ENCODE results near the gene CABCOCO1.
"Not testable (repeated sequence)": the region's sequence is repeated elsewhere in the genome, so short reads cannot be mapped to it uniquely, and the experiment has no call there.

The CABCOCO1 gene

GRCh38 chr10:61712105-61712504 is 49.4 kb downstream of the CABCOCO1 start:
- DNase-seq: not testable (repeated sequence)

DNA sequence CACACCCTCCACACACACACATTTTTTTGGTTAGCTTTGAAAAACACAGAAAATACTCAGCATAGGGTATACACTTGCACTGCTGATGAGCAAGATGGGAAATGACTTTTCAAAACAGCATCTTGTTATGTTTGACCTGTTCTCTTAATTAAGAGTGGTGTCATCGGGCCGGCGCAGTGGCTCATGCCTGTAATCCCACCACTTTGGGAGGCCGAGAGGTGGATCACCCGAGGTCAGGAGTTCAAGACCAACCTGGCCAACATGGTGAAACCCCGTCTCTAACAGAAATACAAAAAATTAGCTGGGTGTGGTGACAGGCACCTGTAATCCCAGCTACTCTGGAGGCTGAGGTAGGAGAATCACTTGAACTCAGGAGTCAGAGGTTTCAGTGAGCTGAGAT is 56.7 kb downstream of the CABCOCO1 start:
- not testable (repeated sequence) for DNase-seq

GRCh38 chr10:61719906-61720305 is 57.2 kb downstream of the CABCOCO1 start:
- no peak for DNase-seq

DNA sequence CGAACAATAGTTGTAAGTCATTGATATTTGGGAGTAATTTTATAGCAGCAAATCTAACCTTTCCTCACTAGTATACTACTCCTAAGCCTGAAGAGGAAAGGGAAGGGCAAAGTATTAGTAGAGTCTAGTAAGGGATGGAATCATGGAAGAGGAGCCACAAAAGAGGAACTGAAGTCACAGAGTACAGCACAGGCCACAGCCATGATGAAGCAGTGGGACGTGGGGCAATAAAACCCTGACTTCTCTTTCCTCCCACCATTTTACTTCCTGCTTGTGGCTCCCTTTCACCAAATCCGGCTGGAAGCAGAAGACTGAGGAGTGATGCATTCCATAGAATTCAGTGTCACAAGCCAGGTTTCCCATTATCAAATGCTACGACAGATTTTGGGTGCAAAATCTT is 58.7 kb downstream of the CABCOCO1 start:
- DNase-seq: no peak

GRCh38 chr10:61725221-61725620 is 62.5 kb downstream of the CABCOCO1 start:
- not testable (repeated sequence) for DNase-seq

DNA sequence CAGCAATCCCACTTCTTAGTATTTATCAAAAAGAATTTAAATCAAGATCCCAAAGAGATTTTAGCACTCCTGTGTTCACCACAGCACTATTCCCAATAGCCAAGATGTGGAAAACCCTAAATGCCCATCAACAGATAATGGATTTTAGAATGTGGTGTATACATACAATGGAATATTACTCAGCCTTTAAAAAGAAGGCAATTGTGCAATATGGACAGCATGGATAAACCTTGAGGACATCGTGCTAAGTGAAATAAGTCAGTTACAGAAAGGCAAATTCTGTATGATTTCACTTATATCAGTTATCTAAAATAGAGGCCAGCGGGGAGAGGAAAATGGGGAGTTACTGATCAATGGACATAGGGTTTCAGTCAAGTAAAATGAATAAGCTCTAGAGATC is 66.9 kb downstream of the CABCOCO1 start:
- DNase-seq: no peak

DNA sequence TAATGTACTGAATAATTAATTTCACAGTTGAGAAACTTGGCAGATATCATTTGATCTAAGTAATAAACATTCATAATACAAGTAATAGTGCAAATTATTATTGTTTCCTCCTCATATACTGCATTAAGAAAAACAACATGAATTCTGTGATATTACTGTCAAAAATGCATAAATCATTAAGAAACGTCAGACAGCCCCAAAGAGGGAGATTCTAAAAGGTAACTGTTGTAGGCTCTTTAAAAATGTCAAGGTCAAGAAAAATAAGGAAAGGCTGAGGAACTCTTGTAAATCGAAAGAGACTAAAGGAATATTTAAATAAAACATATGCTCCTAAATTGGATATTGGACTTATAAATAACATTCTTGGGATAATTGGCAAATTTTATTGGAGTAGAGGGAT is 67.9 kb downstream of the CABCOCO1 start:
- DNase-seq: no peak

DNA sequence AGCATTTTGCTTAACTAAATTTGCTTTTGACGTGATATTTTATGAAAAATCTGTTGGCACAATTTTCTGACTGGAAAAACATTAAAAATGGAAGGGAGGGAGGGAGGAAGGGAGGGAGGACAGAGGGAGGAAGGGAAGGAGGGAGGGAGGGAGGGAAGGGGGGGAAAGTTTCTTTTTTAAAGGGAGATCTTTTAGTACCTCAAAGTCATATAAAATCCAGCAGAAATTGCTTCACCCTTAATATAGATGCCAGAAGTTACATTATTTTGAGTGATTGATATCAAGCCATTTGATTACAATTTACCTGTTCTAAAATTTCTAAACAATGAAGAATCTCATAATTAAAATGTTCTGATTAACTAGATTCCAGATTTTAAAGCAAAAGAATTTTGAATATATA is 68.9 kb downstream of the CABCOCO1 start:
- DNase-seq: no peak

DNA sequence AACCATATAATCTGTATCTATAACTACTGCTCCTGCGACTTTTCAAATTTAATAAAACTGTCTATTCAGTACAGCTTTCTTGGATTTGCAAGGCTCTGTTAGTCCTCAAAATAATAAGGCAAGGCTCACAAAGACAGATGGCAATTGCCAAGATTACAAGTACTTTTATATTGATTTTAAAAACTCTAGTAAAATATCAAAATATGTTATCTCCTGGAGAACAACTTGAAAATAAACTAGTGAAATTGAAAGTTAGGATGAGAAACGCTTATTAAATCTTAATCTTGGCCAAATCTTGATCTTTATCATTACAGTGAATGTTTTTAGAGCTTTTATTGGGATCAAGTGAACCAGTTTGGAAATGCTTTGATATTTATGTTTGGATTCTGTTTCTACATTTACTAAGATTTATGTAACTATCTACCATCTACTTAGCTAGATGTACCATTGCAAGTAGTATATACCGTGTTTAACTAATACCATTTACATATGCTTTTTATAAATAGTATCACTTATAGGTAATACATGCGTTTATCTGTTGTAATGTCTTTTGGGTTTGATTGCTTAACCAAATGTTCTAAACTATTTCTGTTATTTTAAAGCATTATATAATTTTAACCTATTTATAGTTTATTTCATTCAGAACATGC is 70.0 kb downstream of the CABCOCO1 start:
- DNase-seq: no peak

- DNase-seq: peak in 8 of 51 donors; percentile 0 to 52 (median 13)
Observed at GRCh38 chr10:61733358-61733940, 70.7 kb downstream of the CABCOCO1 start.

GRCh38 chr10:61735882-61736281 is 73.2 kb downstream of the CABCOCO1 start:
- DNase-seq: no peak

GRCh38 chr10:61737455-61737854 is 74.7 kb downstream of the CABCOCO1 start:
- not testable (repeated sequence) for DNase-seq

GRCh38 chr10:61742812-61743211 is 80.1 kb downstream of the CABCOCO1 start:
- no peak for DNase-seq

- no peak for DNase-seq
Observed at GRCh38 chr10:61744469-61744868, 81.7 kb downstream of the CABCOCO1 start.

DNA sequence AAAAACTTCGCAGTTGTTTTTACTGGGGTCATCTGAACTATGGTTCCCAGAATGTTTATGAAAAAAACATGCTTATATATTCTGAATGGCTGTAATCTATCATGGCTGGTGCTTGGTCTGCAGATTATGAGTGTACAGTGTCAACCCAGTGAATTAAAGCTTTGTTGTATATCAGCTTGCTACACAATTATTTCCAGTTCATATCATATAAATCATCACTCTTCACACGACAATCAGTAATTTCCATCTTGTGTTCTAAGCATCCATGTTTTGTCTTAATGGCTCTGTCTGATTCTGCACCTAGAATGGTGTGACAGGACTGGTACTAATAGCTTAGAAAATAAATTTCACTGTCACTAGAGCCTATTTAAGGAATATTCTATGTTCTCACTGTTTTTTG is 83.6 kb downstream of the CABCOCO1 start:
- DNase-seq: no peak

DNA sequence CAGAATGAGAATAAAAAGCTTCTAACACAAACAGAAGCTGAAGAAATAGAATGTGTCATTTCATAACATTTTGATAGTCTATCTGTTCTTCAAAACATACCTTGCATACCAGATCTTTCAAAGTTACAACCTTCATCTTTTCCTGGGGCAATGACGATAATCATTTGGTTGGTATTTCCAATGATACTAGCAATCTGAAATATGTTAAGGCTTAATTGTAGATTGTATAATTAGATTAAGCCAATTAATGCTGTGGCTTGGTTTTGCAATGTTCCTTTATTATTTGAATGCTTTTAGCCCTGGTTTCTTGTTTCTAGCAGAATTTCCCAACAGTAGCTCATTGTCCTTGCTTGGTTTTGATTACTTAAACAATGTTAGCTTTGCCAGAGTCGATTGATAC is 84.6 kb downstream of the CABCOCO1 start:
- no peak for DNase-seq

DNA sequence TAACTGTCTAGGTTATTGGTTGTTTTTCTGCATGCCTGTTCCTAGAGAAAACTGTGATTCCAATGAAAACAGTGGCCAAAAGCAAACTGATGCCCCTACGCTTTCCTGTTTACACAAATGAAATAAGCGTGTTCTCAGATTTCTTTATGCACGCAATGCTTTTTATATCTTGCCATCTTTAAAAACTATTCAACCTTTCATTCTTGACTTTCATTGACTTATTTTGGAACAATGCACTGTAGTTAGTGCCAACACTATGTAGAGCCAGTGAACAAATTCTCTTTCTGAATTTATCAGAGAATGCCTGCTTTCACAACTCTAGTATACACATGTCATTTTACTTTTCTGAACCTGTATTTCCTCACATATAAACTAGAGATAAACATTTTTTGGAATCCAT is 86.6 kb downstream of the CABCOCO1 start:
- no peak for DNase-seq

GRCh38 chr10:61750943-61751471 is 88.3 kb downstream of the CABCOCO1 start:
- peak in 18 of 51 donors; percentile 0 to 31 (median 6) for DNase-seq

DNA sequence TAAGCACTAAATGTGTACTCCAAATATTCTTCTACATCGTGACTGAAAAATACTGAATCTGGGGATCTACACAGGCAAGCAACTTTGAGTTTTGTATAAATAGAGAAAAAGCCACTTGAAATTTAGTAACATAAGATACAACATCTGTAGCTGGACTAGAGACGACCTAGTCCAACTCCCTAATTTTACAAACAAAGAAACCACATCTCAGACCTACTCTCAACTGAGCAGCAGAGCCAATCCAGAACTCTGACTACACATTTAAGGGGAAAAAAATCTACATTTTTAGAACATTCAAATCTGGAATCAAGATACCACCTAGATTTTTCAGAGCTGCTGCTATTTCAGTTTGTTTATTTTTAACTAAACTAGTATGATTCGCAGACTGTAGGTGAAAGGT is 88.9 kb downstream of the CABCOCO1 start:
- DNase-seq: no peak

GRCh38 chr10:61752111-61753011 is 89.6 kb downstream of the CABCOCO1 start:
- DNase-seq: no peak

GRCh38 chr10:61753453-61753852 is 90.7 kb downstream of the CABCOCO1 start:
- DNase-seq: no peak
